ENCODE data around the gene FBXL5. TPM values are rescaled to one million over a fixed set of nuclear protein-coding genes. Genes with fewer than 3 reads are reported as not detected.

The FBXL5 gene
- total and polyA plus RNA-seq, 2 donors (not counting 1 experiment from before 2014, with no cell fraction given), result 52.9 to 131 TPM

GRCh38 chr4:15653864-15654592 is 1.1 kb downstream of the FBXL5 start:
- Histone ChIP-seq H2AFZ (ENCODE audit: low read length) (no peak overlapping the region), H3K9ac (ENCODE audit: insufficient read depth, low read length) (peak overlapping the region; percentile 82), H3K4me1 (ENCODE audit: control insufficient read depth, extremely low read depth, insufficient read depth, low read length) (peaks cover 5% of the 10 kb centered on the region), H4K20me1 (ENCODE audit: control insufficient read depth, extremely low read depth, insufficient read depth, low read length) (no peaks in the 10 kb centered on the region), H3K4me3 (replicated peaks in 1 of 4; ENCODE audit: control extremely low read depth in 1 of 4, insufficient read depth in 1 of 4, low read depth in 3 of 4, low read length in 4 of 4) (peak overlapping the region; percentile 58 to 90 (median 75)), H3K27ac (ENCODE audit: insufficient read depth, low read length) (peak overlapping the region; percentile 98), H3K9me3 (ENCODE audit: control insufficient read depth, insufficient read depth, low read depth, low read length) (no peaks in the 10 kb centered on the region), H3K27me3 (ENCODE audit: control insufficient read depth, insufficient read depth, low read length) (no peaks in the 10 kb centered on the region), H3K79me2 (ENCODE audit: control insufficient read depth, insufficient read depth, low read length) (peaks cover 59% of the 10 kb centered on the region), H3K4me2 (ENCODE audit: extremely low read depth, insufficient read depth, low read length) (peak overlapping the region; percentile 97), H3K36me3 (ENCODE audit: control insufficient read depth, insufficient read depth, low read length) (no peaks in the 10 kb centered on the region)
- DNase-seq (ENCODE audit: low read depth in 2 of 2), result peak; percentile 74 to 77
- TF ChIP-seq CTCF (conservative IDR thresholded peaks at IDR 0.05 in 1 of 2, IDR thresholded peaks at IDR 0.05 in 1 of 2; ENCODE audit: low read depth in 1 of 2, low read length in 2 of 2) (no peak), EZH2 (IDR thresholded peaks at IDR 0.05; ENCODE audit: low read length, missing control alignments) (no peak)

- H2AFZ ChIP-seq (ENCODE audit: low read length), result no peak overlapping the region
- H3K4me1 ChIP-seq (ENCODE audit: control insufficient read depth, extremely low read depth, insufficient read depth, low read length), result peaks cover 5% of the 10 kb centered on the region
- no peak for DNase-seq (ENCODE audit: low read depth in 2 of 2)
Measured at GRCh38 chr4:15653420-15653819, 1.7 kb downstream of the FBXL5 start.

GRCh38 chr4:15652841-15653240 is 2.3 kb downstream of the FBXL5 start:
- no peak for TF ChIP-seq CTCF (conservative IDR thresholded peaks at IDR 0.05 in 1 of 2, IDR thresholded peaks at IDR 0.05 in 1 of 2; ENCODE audit: low read depth in 1 of 2, low read length in 2 of 2)
- no peak for TF ChIP-seq EZH2 (IDR thresholded peaks at IDR 0.05; ENCODE audit: low read length, missing control alignments)
- no peaks in the 10 kb centered on the region for H4K20me1 ChIP-seq (ENCODE audit: control insufficient read depth, extremely low read depth, insufficient read depth, low read length)
- H3K79me2 ChIP-seq (ENCODE audit: control insufficient read depth, insufficient read depth, low read length), result peaks cover 71% of the 10 kb centered on the region
- DNase-seq (ENCODE audit: low read depth in 2 of 2), result no peak
- H3K4me2 ChIP-seq (ENCODE audit: extremely low read depth, insufficient read depth, low read length), result peak overlapping the region; percentile 97
- no peaks in the 10 kb centered on the region for H3K9me3 ChIP-seq (ENCODE audit: control insufficient read depth, insufficient read depth, low read depth, low read length)
- H2AFZ ChIP-seq (ENCODE audit: low read length), result no peak overlapping the region
- no peak overlapping the region for H3K9ac ChIP-seq (ENCODE audit: insufficient read depth, low read length)
- H3K4me3 ChIP-seq (replicated peaks in 1 of 4; ENCODE audit: control extremely low read depth in 1 of 4, insufficient read depth in 1 of 4, low read depth in 3 of 4, low read length in 4 of 4), result peak overlapping the region; percentile 58 to 90 (median 75)
- H3K27ac ChIP-seq (ENCODE audit: insufficient read depth, low read length), result no peak overlapping the region
- H3K27me3 ChIP-seq (ENCODE audit: control insufficient read depth, insufficient read depth, low read length), result no peaks in the 10 kb centered on the region
- no peaks in the 10 kb centered on the region for H3K36me3 ChIP-seq (ENCODE audit: control insufficient read depth, insufficient read depth, low read length)
- peaks cover 5% of the 10 kb centered on the region for H3K4me1 ChIP-seq (ENCODE audit: control insufficient read depth, extremely low read depth, insufficient read depth, low read length)

More at GRCh38 chr4:15653420-15653819, 1.7 kb downstream of the FBXL5 start:
- Histone ChIP-seq H3K4me2 (ENCODE audit: extremely low read depth, insufficient read depth, low read length) (peak overlapping the region; percentile 97), H3K79me2 (ENCODE audit: control insufficient read depth, insufficient read depth, low read length) (peaks cover 65% of the 10 kb centered on the region), H3K9ac (ENCODE audit: insufficient read depth, low read length) (peak overlapping the region; percentile 82), H3K4me3 (replicated peaks in 1 of 4; ENCODE audit: control extremely low read depth in 1 of 4, insufficient read depth in 1 of 4, low read depth in 3 of 4, low read length in 4 of 4) (peak overlapping the region; percentile 58 to 90 (median 75)), H4K20me1 (ENCODE audit: control insufficient read depth, extremely low read depth, insufficient read depth, low read length) (no peaks in the 10 kb centered on the region), H3K27me3 (ENCODE audit: control insufficient read depth, insufficient read depth, low read length) (no peaks in the 10 kb centered on the region), H3K36me3 (ENCODE audit: control insufficient read depth, insufficient read depth, low read length) (no peaks in the 10 kb centered on the region), H3K9me3 (ENCODE audit: control insufficient read depth, insufficient read depth, low read depth, low read length) (no peaks in the 10 kb centered on the region), H3K27ac (ENCODE audit: insufficient read depth, low read length) (peak overlapping the region; percentile 98)
- TF ChIP-seq EZH2 (IDR thresholded peaks at IDR 0.05; ENCODE audit: low read length, missing control alignments), result no peak
- TF ChIP-seq CTCF (conservative IDR thresholded peaks at IDR 0.05 in 1 of 2, IDR thresholded peaks at IDR 0.05 in 1 of 2; ENCODE audit: low read depth in 1 of 2, low read length in 2 of 2), result no peak

Measured in fibroblast of lung (primary cell).